PC-3 (cell line): ENCODE results near the gene TIMM44. TPM values are rescaled to one million over a fixed set of nuclear protein-coding genes. Genes with fewer than 3 reads are reported as not detected.
A peak's percentile ranks its signal among the peaks of the same experiment; 100 is the strongest.

Experiments used
- ATAC-seq: fragments of 200-7000 bp; cut with Tn5 transposase; 2 replicates; pipeline ENCODE4 v1.9.1; 2020; ENCODE audit warnings: mild to moderate bottlenecking, moderate library complexity
- BruUV-seq: library from RNA; stranded (reverse); fragments of 400-500 nt; replicated peaks from 2 replicates; lab custom pipeline; 2021; lab: Mats Ljungman, UMichigan
- CTCF ChIA-PET: fragments of 300-600 bp; sonication (Branson Sonifier 250); formaldehyde crosslinking; loops from one replicate; lab custom pipeline; 2022; ENCODE audit warnings: antibody characterized with exemption; lab: Charles Lee
- POLR2A ChIA-PET: fragments of 300-600 bp; sonication (Branson Sonifier 250); formaldehyde crosslinking; loops from one replicate; lab custom pipeline; 2022; ENCODE audit warnings: antibody characterized with exemption; ENCODE audit not compliant: unreplicated experiment; lab: Charles Lee
- DNase-seq: peaks from one replicate; pipeline ENCODE4 v3.0.0-alpha.2; 2015
- H2AFZ ChIP-seq: fragments of 300-600 bp; sonication (generic); 2 replicates; pipeline ENCODE4 v1.6.0; 2016; ENCODE audit warnings: antibody characterized with exemption, low read length
- H3F3A ChIP-seq: fragments of 300-600 bp; sonication (generic); one replicate; pipeline ENCODE4 v1.6.0; 2017; ENCODE audit warnings: antibody characterized with exemption, low read length, control low read depth, mild to moderate bottlenecking; ENCODE audit not compliant: unreplicated experiment
- H3K27ac ChIP-seq: fragments of 300-600 bp; sonication (generic); 2 replicates; pipeline ENCODE4 v1.5.1; 2016; ENCODE audit warnings: mild to moderate bottlenecking, low read length
- H3K27me3 ChIP-seq: fragments of 300-600 bp; sonication (generic); 2 replicates; pipeline ENCODE4 v1.6.1; 2016; ENCODE audit warnings: low read length, mixed read lengths
- H3K36me3 ChIP-seq: fragments of 300-600 bp; sonication (generic); 2 replicates; pipeline ENCODE4 v1.6.1; 2016; ENCODE audit warnings: low read depth, mixed run types, low read length, mixed read lengths
- H3K4me1 ChIP-seq: fragments of 300-600 bp; sonication (generic); 2 replicates; pipeline ENCODE4 v1.5.1; 2016; ENCODE audit warnings: low read length; ENCODE audit not compliant: insufficient read depth
- H3K4me2 ChIP-seq: fragments of 300-600 bp; sonication (generic); 2 replicates; pipeline ENCODE4 v1.6.0; 2016; ENCODE audit warnings: low read length
- H3K4me3 ChIP-seq: fragments of 300-600 bp; sonication (generic); 2 replicates; pipeline ENCODE4 v1.5.1; 2016; ENCODE audit warnings: mild to moderate bottlenecking, low read length, mixed read lengths
- H3K79me2 ChIP-seq: fragments of 300-600 bp; sonication (generic); 2 replicates; pipeline ENCODE4 v1.6.1; 2017; ENCODE audit warnings: low read length, mixed read lengths
- H3K9ac ChIP-seq: fragments of 300-600 bp; sonication (generic); 2 replicates; pipeline ENCODE4 v1.6.0; 2016; ENCODE audit warnings: mild to moderate bottlenecking, low read length
- H3K9me2 ChIP-seq: fragments of 300-600 bp; sonication (generic); replicated peaks from 2 replicates; pipeline ENCODE4 v1.6.1; 2016; ENCODE audit warnings: mixed run types, low read length, mixed read lengths
- H3K9me3 ChIP-seq: fragments of 300-600 bp; sonication (generic); 2 replicates; pipeline ENCODE4 v1.6.1; 2016; ENCODE audit warnings: low read length, mixed read lengths
- H4K20me1 ChIP-seq: fragments of 300-600 bp; sonication (generic); 2 replicates; pipeline ENCODE4 v1.6.1; 2016; ENCODE audit warnings: low read length, mixed read lengths
- CTCF ChIP-seq: fragments of 300-600 bp; sonication (generic); conservative IDR thresholded peaks from 2 replicates; pipeline ENCODE4 v1.5.1; 2017; ENCODE audit warnings: antibody characterized with exemption, low read depth, mild to moderate bottlenecking, low read length
- EZH2 ChIP-seq: fragments of 300-600 bp; sonication (generic); IDR thresholded peaks from one replicate; pipeline ENCODE4 v1.6.1; 2017; ENCODE audit warnings: antibody characterized with exemption, mild to moderate bottlenecking, low read length; ENCODE audit not compliant: unreplicated experiment
- EZH2phosphoT487 ChIP-seq: fragments of 300-600 bp; sonication (generic); IDR thresholded peaks from 2 replicates; pipeline ENCODE4 v1.6.1; 2018; ENCODE audit warnings: mild to moderate bottlenecking, antibody characterized with exemption, low read length, borderline replicate concordance
- intact Hi-C: fragments of 100-400 bp; cut with micrococcal nuclease; formaldehyde crosslinking; loops from 2 replicates; pipeline ENCODE4 v1.9.0; 2023
- total RNA-seq: library from RNA; depleted of rRNA; stranded (reverse); fragments of >200 nt; gene quantifications from 2 replicates; pipeline ENCODE4 v1.2.3, GENCODE V29; 2014

TIMM44 gene
- total RNA-seq, 1 experiment from 2014 or later, result 191 TPM

GRCh38 chr19:7978179-7978825 lies 34.8 kb upstream of the TIMM44 start:
- TF ChIP-seq CTCF (no peak), EZH2phosphoT487 (no peak), EZH2 (no peak)
- H3K36me3 ChIP-seq, result peaks cover 64% of the 10 kb centered on the region
- POLR2A ChIA-PET, result no interaction called here
- no peak overlapping the region for H3K4me3 ChIP-seq
- CTCF ChIA-PET, result interaction anchor here (0.7 kb wide), 1 partner anchor 24 kb away, joined by 3 read pairs; no protein-coding TSS in a partner anchor
- no peaks in the 10 kb centered on the region for H3K9me3 ChIP-seq
- no peak overlapping the region for H3K4me2 ChIP-seq
- no peaks in the 10 kb centered on the region for H3F3A ChIP-seq
- H3K4me1 ChIP-seq, result no peaks in the 10 kb centered on the region
- no peak overlapping the region for H3K9ac ChIP-seq
- H3K27ac ChIP-seq, result no peak overlapping the region
- H4K20me1 ChIP-seq, result no peaks in the 10 kb centered on the region
- H2AFZ ChIP-seq, result no peak overlapping the region
- no peaks in the 10 kb centered on the region for H3K27me3 ChIP-seq
- H3K79me2 ChIP-seq, result peaks cover 41% of the 10 kb centered on the region
- ATAC-seq, result peak; percentile 34
- DNase-seq, result peak; percentile 15
- intact Hi-C loops, result loop anchor here (2.0 kb wide), 1 partner anchor 24 kb away; no protein-coding TSS in a partner anchor
- H3K9me2 ChIP-seq, result no peaks in the 10 kb centered on the region
- BruUV-seq, result TSS peak; percentile 3

GRCh38 chr19:7977723-7978040 lies 34.2 kb upstream of the TIMM44 start:
- Histone ChIP-seq H3K9me2 (no peaks in the 10 kb centered on the region), H3K27me3 (no peaks in the 10 kb centered on the region), H3K36me3 (peaks cover 57% of the 10 kb centered on the region), H3K9me3 (no peaks in the 10 kb centered on the region), H3K4me2 (no peak overlapping the region), H3K79me2 (peaks cover 35% of the 10 kb centered on the region), H3K9ac (no peak overlapping the region), H2AFZ (no peak overlapping the region), H3K27ac (no peak overlapping the region), H4K20me1 (no peaks in the 10 kb centered on the region), H3F3A (no peaks in the 10 kb centered on the region), H3K4me1 (no peaks in the 10 kb centered on the region), H3K4me3 (no peak overlapping the region)
- BruUV-seq, result no TSS peak
- no peak for ATAC-seq
- ChIA-PET CTCF (no interaction called here), POLR2A (no interaction called here)
- intact Hi-C loops, result loop anchor here (2.0 kb wide), 1 partner anchor 25 kb away; no protein-coding TSS in a partner anchor
- no peak for DNase-seq
- TF ChIP-seq CTCF, result no peak
- no peak for TF ChIP-seq EZH2phosphoT487
- TF ChIP-seq EZH2, result no peak

- Histone ChIP-seq H2AFZ (no peak overlapping the region), H3K79me2 (peaks cover 30% of the 10 kb centered on the region), H3K27me3 (no peaks in the 10 kb centered on the region), H3K27ac (no peak overlapping the region), H3K9me2 (no peaks in the 10 kb centered on the region), H3K9me3 (no peaks in the 10 kb centered on the region), H3K4me3 (no peak overlapping the region), H4K20me1 (no peaks in the 10 kb centered on the region), H3K4me1 (no peaks in the 10 kb centered on the region), H3K36me3 (peaks cover 52% of the 10 kb centered on the region), H3F3A (no peaks in the 10 kb centered on the region), H3K4me2 (no peak overlapping the region), H3K9ac (no peak overlapping the region)
- no peak for DNase-seq
- BruUV-seq, result no TSS peak
- POLR2A ChIA-PET, result no interaction called here
- no peak for TF ChIP-seq CTCF
- CTCF ChIA-PET, result no interaction called here
- intact Hi-C loops, result no loop called here
- no peak for ATAC-seq
Observed at GRCh38 chr19:7977021-7977722, 33.7 kb upstream of the TIMM44 start.
